HG03469 (cell line): Measurements from ENCODE around the gene ORC5.
"Not testable (repeated sequence)": the region's sequence is repeated elsewhere in the genome, so short reads cannot be mapped to it uniquely, and the experiment has no call there.

ENCODE experiments used
- ATAC-seq: cut with Tn5 transposase; IDR thresholded peaks from one replicate; pipeline ENCODE4 v1.9.1; 2021; ENCODE audit warnings: mild to moderate bottlenecking, moderate library complexity, moderate number of reproducible peaks; ENCODE audit not compliant: unreplicated experiment

Gene ORC5

GRCh38 chr7:104207731-104208420, at the start of gene ORC5:
Gene ORC5, minus strand, starts transcription at chr7:104208013. Its CDS starts 109 bp downstream, at chr7:104207904.
- ATAC-seq: peak; percentile 99

- ATAC-seq: no peak
These were observed 47.8 kb upstream of the ORC5 start for GRCh38 chr7:104255616-104256015.

- ATAC-seq: no peak
These were observed 47.4 kb upstream of the ORC5 start for GRCh38 chr7:104255194-104255593.

- ATAC-seq: no peak
These were observed 46.9 kb upstream of the ORC5 start for GRCh38 chr7:104254696-104255095.

GRCh38 chr7:104252409-104253134, 44.8 kb upstream of the ORC5 start:
- ATAC-seq: no peak

GRCh38 chr7:104242638-104243037, 34.8 kb upstream of the ORC5 start:
- ATAC-seq: no peak

GRCh38 chr7:104241538-104242209, 33.9 kb upstream of the ORC5 start:
- no peak for ATAC-seq

- no peak for ATAC-seq
These were observed 33.3 kb upstream of the ORC5 start for GRCh38 chr7:104241135-104241534.

GRCh38 chr7:104240401-104240800, 32.6 kb upstream of the ORC5 start:
- no peak for ATAC-seq

GRCh38 chr7:104234990-104235389, 27.2 kb upstream of the ORC5 start:
- ATAC-seq: not testable (repeated sequence)

GRCh38 chr7:104231054-104232046, 23.5 kb upstream of the ORC5 start:
- ATAC-seq: peak; percentile 85

- no peak for ATAC-seq
These were observed 22.8 kb upstream of the ORC5 start for GRCh38 chr7:104230606-104231005.

- ATAC-seq: no peak
These were observed 20.6 kb upstream of the ORC5 start for GRCh38 chr7:104228442-104228841.

GRCh38 chr7:104225451-104225850, 17.6 kb upstream of the ORC5 start:
- no peak for ATAC-seq

GRCh38 chr7:104217620-104218019, 9.8 kb upstream of the ORC5 start:
- no peak for ATAC-seq

- no peak for ATAC-seq
These were observed 1.2 kb upstream of the ORC5 start for GRCh38 chr7:104209063-104209462.

- ATAC-seq: no peak
These were observed 588 bp upstream of the ORC5 start for GRCh38 chr7:104208421-104208780.

- peak; percentile 4 for ATAC-seq
These were observed 474 bp downstream of the ORC5 start for GRCh38 chr7:104207348-104207730.

- ATAC-seq: no peak
These were observed 972 bp downstream of the ORC5 start for GRCh38 chr7:104206841-104207240.

- ATAC-seq: no peak
These were observed 9.0 kb downstream of the ORC5 start for GRCh38 chr7:104198673-104199278.
